Measurements from ENCODE around the gene C2orf68. TPM values are rescaled to one million over a fixed set of nuclear protein-coding genes. Genes with fewer than 3 reads are reported as not detected.

The C2orf68 gene
- total RNA-seq, 2 experiments from 2014 or later, result 86.2 to 86.7 TPM

- H2AFZ ChIP-seq (ENCODE audit: low read length), result no peak overlapping the region
- peaks cover 38% of the 10 kb centered on the region for H3K36me3 ChIP-seq (ENCODE audit: insufficient read depth, low read length)
- no peak overlapping the region for H3K27ac ChIP-seq (ENCODE audit: low read depth, low read length, poor library complexity, severe bottlenecking)
- H4K20me1 ChIP-seq (ENCODE audit: insufficient read depth, low read length), result no peaks in the 10 kb centered on the region
- H3K4me1 ChIP-seq (ENCODE audit: insufficient read depth, low read length, poor library complexity, severe bottlenecking), result peaks cover 13% of the 10 kb centered on the region
- DNase-seq (ENCODE audit: low spot score), result no peak
- no peaks in the 10 kb centered on the region for H3K9me3 ChIP-seq (ENCODE audit: low read length)
- intact Hi-C loops (cut with micrococcal nuclease; ENCODE audit: unreplicated experiment), result no loop called here
- H3K4me3 ChIP-seq (ENCODE audit: low read depth, low read length, poor library complexity, severe bottlenecking), result no peak overlapping the region
- peaks cover 3% of the 10 kb centered on the region; the same call in 1 of the 2 replicates for H3K79me2 ChIP-seq (ENCODE audit: insufficient read depth, low read depth, low read length)
- no TSS peak for BruUV-seq (replicated peaks)
- ChIA-PET POLR2A (interaction anchor here (1.0 kb wide), 1 partner anchor 8 kb away, joined by 4 read pairs; the partner anchor contains the start of gene VAMP8), CTCF (ENCODE audit: unreplicated experiment) (interaction anchor here (1.1 kb wide), 1 partner anchor 10 kb away, joined by 3 read pairs; the partner anchor contains the start of gene RNF181)
- no peak overlapping the region for H3K4me2 ChIP-seq (ENCODE audit: low read length)
- no peak for TF ChIP-seq CTCF (conservative IDR thresholded peaks at IDR 0.05; ENCODE audit: low read length)
- TF ChIP-seq EZH2phosphoT487 (IDR thresholded peaks at IDR 0.05; ENCODE audit: borderline replicate concordance, low read depth, low read length), result no peak
- no peaks in the 10 kb centered on the region for H3K9me2 ChIP-seq (ENCODE audit: insufficient read depth, low read length)
Observed at GRCh38 chr2:85584857-85585780, 26.7 kb downstream of the C2orf68 start.

- Histone ChIP-seq H2AFZ (ENCODE audit: low read length) (no peak within 1 kb of the TSS), H3K9me3 (ENCODE audit: low read length) (no peaks in the 10 kb centered on the region), H3K4me2 (ENCODE audit: low read length) (no peak within 1 kb of the TSS), H4K20me1 (ENCODE audit: insufficient read depth, low read length) (no peaks in the 10 kb centered on the region), H3K4me3 (ENCODE audit: low read depth, low read length, poor library complexity, severe bottlenecking) (no peak within 1 kb of the TSS), H3K27ac (ENCODE audit: low read depth, low read length, poor library complexity, severe bottlenecking) (no peak within 1 kb of the TSS), H3K9me2 (ENCODE audit: insufficient read depth, low read length) (no peaks in the 10 kb centered on the region), H3K79me2 (ENCODE audit: insufficient read depth, low read depth, low read length) (peaks cover 10% of the 10 kb centered on the region; the same call in 1 of the 2 replicates), H3K36me3 (ENCODE audit: insufficient read depth, low read length) (peaks cover 45% of the 10 kb centered on the region), H3K4me1 (ENCODE audit: insufficient read depth, low read length, poor library complexity, severe bottlenecking) (peaks cover 21% of the 10 kb centered on the region)
- ChIA-PET POLR2A (no interaction called here), CTCF (ENCODE audit: unreplicated experiment) (no interaction called here)
- intact Hi-C loops (cut with micrococcal nuclease; ENCODE audit: unreplicated experiment), result no loop called here
- no peak for TF ChIP-seq EZH2phosphoT487 (IDR thresholded peaks at IDR 0.05; ENCODE audit: borderline replicate concordance, low read depth, low read length)
- no peak for TF ChIP-seq CTCF (conservative IDR thresholded peaks at IDR 0.05; ENCODE audit: low read length)
- no TSS peak for BruUV-seq (replicated peaks)
- no peak for DNase-seq (ENCODE audit: low spot score)
Observed at GRCh38 chr2:85584354-85584856, 27.5 kb downstream of the C2orf68 start, which contains the start of gene VAMP5. VAMP5 (plus strand) TSS chr2:85584431; CDS start chr2:85584491, 60 bp downstream.
